Erythroblast (primary cell): Measurements from ENCODE around the gene LIF.

ENCODE experiments used
- GATA1 ChIP-seq: IDR thresholded peaks from 2 replicates; pipeline ENCODE4 v1.6.1; 2011; ENCODE audit warnings: low read depth, mild to moderate bottlenecking, control low read depth, low read length, moderate library complexity
- POLR2A ChIP-seq: IDR thresholded peaks from 2 replicates; pipeline ENCODE4 v1.6.1; 2011; ENCODE audit warnings: mild to moderate bottlenecking, low read length

DNA sequence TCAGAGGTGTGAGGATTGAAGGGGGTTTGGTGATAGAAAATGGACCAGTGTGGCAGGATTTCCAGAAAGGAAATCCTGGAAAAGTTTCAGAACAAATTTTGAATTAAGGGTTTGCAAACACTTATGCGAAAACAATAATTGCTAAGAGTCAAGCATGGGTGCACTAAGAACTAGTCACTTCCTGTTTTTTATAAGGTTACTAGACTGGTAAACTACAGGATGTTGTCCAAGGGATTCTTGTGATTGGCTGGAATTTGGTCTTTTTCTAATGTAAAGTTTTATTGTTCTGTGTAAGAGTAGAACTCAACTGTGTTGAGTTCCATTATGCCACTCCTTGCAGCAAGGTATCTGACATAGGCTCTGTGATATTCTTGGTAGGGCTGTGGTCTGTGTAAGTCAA, 54.1 kb downstream of the LIF start:
- no peak for TF ChIP-seq POLR2A
- no peak for TF ChIP-seq GATA1
